Testis (tissue), 2 donors: ENCODE measurements around the gene EEF1A2.

Source experiments
- CTCF ChIP-seq, 3 experiments: fragments of 450-650 bp in 2 of 3; fragments of 200-600 bp in 1 of 3; sonication (generic) in 1 of 3; IDR thresholded peaks; one replicate each; pipeline ENCODE4 v1.5.1; 2016 to 2019; ENCODE audit warnings: antibody characterized with exemption in 3 of 3, mild to moderate bottlenecking in 2 of 3, moderate library complexity in 1 of 3
- POLR2A ChIP-seq: fragments of 450-650 bp; IDR thresholded peaks from one replicate; pipeline ENCODE4 v1.6.1; 2017; ENCODE audit warnings: antibody characterized with exemption, mild to moderate bottlenecking, moderate library complexity

GRCh38 chr20:63445075-63445734 is 53.7 kb downstream of the EEF1A2 start:
- TF ChIP-seq CTCF (IDR thresholded peaks at IDR 0.05) (no peak), POLR2A (no peak)
